GM18867 (cell line): ENCODE measurements around the gene SPX.

Experiments
- ATAC-seq: cut with Tn5 transposase; IDR thresholded peaks from one replicate; pipeline ENCODE4 v1.9.1; 2021; ENCODE audit warnings: mild to moderate bottlenecking, moderate library complexity; ENCODE audit not compliant: unreplicated experiment

SPX gene

GRCh38 chr12:21538061-21538653, 12.1 kb downstream of the SPX start:
- no peak for ATAC-seq

DNA sequence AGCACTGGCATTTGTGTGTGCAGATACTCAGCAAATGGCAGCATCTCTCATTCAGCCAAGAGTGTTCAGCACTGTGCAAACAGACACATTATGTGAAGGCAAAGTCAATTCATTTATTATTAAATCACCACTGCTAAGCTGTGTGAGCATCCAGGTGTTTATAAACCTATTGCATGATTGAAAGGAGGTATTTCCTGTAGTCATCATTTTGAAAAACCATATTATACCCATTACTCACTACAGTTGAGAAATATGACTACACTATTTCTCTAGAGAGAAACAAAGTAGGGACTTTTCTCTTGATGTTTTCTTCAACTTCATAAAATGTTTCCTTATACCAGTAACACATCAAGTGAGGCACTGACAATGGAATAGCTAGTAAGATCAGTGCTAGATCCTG, 13.7 kb downstream of the SPX start:
- no peak for ATAC-seq

- no peak for ATAC-seq
These were observed 15.7 kb downstream of the SPX start for GRCh38 chr12:21541773-21542172.

DNA sequence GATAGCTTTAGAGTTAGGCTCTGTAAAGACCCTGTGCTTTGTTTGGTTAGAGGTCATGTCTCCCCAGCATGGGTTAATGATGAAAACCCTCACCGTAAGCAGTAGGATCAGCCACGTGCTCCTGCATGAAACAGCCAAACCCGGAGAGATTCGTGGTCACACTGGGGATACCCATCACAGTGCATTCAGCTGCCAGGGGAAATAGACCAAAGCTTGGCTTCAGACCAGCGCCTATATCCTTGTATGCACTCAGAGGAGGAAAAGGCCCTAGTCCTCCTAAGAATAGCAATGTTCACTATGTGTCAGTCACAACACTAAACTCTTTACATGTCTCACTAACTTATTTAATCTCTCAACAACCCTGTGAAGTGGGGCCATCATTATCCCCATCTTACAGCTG, 16.3 kb downstream of the SPX start:
- ATAC-seq = no peak

- no peak for ATAC-seq
These were observed 17.1 kb downstream of the SPX start for GRCh38 chr12:21543151-21543550.

DNA sequence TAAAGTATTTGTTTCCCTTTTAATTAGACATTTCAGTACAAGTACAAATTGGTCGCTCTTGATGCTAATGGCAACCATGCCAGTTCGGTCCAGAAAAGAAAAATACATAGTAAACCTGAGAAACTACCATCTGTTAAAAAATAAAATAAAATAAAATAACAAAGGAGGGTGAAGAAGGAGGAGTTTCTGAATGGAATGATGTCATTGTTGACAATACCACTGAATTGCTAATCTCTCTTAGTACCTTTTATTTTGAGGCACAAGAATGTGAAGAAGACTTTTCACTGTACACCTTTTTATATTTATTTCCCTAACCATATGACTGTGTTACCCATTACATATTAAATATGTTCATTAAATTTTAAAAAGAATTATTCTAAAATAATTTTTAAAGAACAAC, 19.5 kb downstream of the SPX start:
- ATAC-seq = no peak

- ATAC-seq = no peak
These were observed 20.6 kb downstream of the SPX start for GRCh38 chr12:21546716-21547115.

GRCh38 chr12:21547437-21547836, 21.3 kb downstream of the SPX start:
- no peak for ATAC-seq

- ATAC-seq = no peak
These were observed 25.9 kb downstream of the SPX start for GRCh38 chr12:21551841-21552465.

GRCh38 chr12:21552635-21553328, 26.7 kb downstream of the SPX start:
- ATAC-seq = no peak

DNA sequence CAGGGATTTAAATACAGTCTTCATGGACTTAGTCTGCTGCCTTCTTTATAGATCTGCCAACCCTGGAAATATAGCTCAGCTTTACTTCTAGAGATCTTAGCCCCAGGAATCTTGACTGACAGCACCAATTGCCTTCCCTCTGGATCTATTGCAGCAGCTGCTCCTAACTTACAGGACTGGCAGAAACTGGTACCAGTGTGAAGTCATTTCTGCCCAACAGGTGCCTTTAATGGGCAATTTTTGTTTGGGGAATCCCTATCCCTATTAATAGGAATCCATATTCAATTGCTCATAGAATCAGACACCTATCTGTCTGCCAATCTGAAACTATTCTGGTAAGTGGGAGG, 27.2 kb downstream of the SPX start:
- no peak for ATAC-seq

- ATAC-seq = no peak
These were observed 32.1 kb downstream of the SPX start for GRCh38 chr12:21558100-21558679.

DNA sequence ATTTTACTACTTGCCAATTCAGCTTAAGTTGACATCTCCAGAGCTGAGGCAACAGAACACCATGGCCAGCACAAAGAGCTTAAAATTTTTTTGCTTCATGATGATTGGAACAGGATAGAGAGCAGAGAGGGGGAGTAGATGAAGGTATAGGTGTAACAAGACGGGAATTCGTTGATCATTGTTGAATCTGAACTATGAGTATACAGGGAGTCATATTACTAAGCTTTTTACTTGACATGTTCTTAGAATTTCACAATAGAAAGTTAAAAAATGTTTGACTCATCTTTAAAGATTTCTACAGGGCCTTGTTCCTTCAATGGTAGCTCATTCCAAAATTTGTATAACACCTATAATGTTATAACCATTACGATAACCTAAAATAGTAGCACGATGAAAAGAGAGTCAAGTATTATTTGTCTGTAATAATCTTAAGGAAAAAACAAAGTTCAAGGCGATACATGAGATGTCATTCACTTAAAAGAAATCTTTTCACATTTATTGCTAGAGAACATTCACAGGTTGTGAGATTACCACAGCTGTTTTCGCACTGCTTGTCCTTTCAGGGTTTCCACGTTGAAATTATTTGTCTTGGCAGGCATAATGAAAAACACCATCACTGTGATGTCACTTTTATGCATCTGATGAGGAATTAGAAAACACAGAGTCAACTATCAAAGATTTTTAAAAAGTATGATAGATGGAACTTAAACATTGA, 33.9 kb downstream of the SPX start:
- ATAC-seq = no peak

DNA sequence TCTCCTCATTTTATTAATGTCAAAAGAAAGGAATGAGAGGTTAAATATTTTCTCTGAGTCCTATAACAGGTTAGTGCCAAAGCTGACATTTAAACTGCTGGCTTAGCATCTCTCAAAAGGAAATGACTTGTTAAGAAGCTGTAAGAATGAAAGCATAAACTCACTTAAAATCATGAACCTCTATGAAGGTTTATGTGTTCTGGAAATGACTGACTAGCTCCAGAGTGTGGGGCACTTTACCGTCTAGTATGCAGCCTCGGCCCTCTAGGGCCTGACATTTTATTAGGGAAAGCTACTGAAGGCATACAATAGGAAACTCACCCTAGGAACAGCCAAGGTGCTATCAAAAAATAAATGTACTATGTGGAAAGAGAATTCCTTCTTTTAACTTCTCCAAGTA, 35.1 kb downstream of the SPX start:
- no peak for ATAC-seq

- ATAC-seq = no peak
These were observed 36.8 kb downstream of the SPX start for GRCh38 chr12:21562859-21563258.

- ATAC-seq = no peak
These were observed 40.3 kb downstream of the SPX start for GRCh38 chr12:21566223-21566906.

DNA sequence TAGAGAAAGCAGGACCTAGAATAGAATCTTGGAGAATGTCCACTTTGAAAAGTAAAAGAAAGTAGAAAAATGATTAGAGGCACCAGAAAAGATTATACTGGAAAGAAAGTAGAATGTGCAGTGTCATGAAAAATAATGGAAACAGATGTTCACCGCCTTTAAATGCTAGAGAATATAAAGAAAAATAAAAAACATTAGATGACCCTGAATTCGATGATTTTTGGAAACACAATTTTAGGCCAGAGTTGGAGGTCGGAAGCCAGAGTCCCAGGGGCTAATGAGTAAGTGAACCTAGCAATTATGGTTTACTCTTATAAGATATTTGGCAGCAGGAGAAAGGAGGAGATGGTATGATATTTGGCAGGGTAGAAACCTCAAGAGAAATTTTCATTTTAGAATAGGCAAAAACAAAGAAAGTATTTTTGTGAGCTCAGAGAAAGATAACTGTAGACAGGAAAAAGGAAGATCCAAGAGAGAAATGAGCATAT, 40.9 kb downstream of the SPX start:
- no peak for ATAC-seq

DNA sequence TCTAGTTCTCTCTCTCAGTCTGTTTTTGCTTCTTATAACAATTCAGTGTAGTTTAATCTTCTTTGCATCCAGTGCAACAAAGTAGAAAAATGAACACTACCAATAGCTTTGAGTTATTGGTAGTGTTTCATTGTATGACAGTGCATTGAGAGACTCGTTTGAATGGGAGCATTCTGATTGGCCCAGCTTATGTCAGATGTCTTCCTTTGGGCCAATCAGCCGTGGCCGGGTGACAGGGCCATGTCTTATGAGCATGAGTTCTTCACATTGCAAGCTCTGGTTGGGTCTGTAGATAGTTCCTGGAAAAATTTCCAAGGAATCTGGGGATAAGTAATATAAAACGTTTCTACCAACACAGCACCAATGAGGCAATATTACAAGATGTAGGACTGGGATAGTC, 42.0 kb downstream of the SPX start:
- no peak for ATAC-seq

GRCh38 chr12:21571046-21571445, 45.0 kb downstream of the SPX start:
- no peak for ATAC-seq

DNA sequence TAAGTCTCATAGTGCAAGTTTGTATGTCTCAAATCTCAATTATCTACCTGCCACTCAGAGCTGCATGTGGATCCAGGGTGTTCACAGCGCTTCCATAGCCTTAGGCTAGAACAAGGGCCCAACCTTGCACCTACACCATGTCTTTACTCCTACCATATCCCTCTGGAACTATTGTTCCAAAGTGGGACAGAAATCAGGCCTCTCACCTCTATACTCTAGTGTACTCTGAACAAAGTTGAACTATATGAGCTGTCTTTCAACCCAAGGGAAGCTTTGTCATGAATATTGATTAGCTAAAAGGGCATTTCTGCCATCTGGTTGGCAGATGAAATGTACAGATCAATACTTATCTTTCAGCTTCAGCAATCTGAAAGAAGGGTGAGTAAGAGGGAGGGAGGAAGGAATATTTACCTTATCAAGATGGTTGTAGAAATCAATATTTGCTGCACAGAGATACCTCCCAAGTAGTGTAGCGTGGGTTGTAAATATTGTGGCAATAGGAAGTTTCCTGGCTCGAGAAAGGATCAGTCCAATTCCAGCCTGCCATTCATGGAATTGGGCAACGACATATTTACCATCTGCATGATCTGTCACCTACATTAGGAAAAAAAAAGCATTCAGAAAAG, 47.8 kb downstream of the SPX start:
- no peak for ATAC-seq
